ENCODE measurements around the gene PILRB.

DNA sequence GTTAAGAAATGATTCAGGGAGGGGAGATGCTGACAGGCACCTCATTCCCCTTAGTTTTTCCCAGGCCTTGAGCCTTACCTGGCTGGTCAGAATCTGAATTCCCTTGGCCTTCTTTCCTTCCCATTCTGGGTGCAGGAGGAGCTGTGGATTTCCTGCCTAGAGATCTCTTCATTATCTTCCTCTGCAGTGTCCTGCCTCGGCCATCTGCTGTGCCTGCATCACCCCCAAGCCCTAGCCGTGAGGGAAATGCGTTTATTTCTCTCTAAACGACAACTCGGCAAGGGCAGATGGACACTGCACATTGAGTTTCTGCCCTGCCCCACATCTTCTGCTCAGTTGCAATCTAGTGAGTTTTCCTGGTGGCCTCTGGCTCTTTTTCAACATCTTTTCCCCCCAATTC, 43.9 kb downstream of the PILRB start:
- TF ChIP-seq CEBPB (tag; IDR thresholded peaks at IDR 0.05) (no peak), RNF2 (IDR thresholded peaks at IDR 0.05) (no peak), FOXA3 (CRISPR knock-in tag; conservative IDR thresholded peaks at IDR 0.05 in 1 of 2, IDR thresholded peaks at IDR 0.05 in 1 of 2) (no peak), HMG20B (CRISPR knock-in tag; IDR thresholded peaks at IDR 0.05) (no peak), GATAD2B (IDR thresholded peaks at IDR 0.05; ENCODE audit: borderline replicate concordance) (no peak), POLR2G (IDR thresholded peaks at IDR 0.05; ENCODE audit: low read depth, low read length) (no peak)
- TF ChIP-seq, protein P1, sequence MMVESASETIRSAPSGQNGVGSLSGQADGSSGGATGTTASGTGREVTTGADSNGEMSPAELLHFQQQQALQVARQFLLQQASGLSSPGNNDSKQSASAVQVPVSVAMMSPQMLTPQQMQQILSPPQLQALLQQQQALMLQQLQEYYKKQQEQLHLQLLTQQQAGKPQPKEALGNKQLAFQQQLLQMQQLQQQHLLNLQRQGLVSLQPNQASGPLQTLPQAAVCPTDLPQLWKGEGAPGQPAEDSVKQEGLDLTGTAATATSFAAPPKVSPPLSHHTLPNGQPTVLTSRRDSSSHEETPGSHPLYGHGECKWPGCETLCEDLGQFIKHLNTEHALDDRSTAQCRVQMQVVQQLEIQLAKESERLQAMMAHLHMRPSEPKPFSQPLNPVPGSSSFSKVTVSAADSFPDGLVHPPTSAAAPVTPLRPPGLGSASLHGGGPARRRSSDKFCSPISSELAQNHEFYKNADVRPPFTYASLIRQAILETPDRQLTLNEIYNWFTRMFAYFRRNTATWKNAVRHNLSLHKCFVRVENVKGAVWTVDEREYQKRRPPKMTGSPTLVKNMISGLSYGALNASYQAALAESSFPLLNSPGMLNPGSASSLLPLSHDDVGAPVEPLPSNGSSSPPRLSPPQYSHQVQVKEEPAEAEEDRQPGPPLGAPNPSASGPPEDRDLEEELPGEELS (CRISPR knock-in tag; IDR thresholded peaks at IDR 0.05; ENCODE audit: borderline replicate concordance): no peak
- TF ChIP-seq, protein P2, sequence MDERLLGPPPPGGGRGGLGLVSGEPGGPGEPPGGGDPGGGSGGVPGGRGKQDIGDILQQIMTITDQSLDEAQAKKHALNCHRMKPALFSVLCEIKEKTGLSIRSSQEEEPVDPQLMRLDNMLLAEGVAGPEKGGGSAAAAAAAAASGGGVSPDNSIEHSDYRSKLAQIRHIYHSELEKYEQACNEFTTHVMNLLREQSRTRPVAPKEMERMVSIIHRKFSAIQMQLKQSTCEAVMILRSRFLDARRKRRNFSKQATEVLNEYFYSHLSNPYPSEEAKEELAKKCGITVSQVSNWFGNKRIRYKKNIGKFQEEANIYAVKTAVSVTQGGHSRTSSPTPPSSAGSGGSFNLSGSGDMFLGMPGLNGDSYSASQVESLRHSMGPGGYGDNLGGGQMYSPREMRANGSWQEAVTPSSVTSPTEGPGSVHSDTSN (CRISPR knock-in tag; IDR thresholded peaks at IDR 0.05; ENCODE audit: low read depth): no peak
- TF ChIP-seq, protein P2 (tag; conservative IDR thresholded peaks at IDR 0.05; ENCODE audit: low read depth): no peak
